RCC 7860 (cell line): ENCODE results near the gene SLC25A20.
"Not testable (repeated sequence)": the region's sequence is repeated elsewhere in the genome, so short reads cannot be mapped to it uniquely, and the experiment has no call there.

ENCODE experiments used
- DNase-seq: peaks from one replicate; pipeline ENCODE4 v3.0.0-alpha.2; 2015; ENCODE audit warnings: low spot score
- FAIRE-seq: peaks from 2 replicates; lab custom pipeline; 2012; peaks lifted over from hg19 to GRCh38; lab: Jason Lieb, UNC

The SLC25A20 gene

DNA sequence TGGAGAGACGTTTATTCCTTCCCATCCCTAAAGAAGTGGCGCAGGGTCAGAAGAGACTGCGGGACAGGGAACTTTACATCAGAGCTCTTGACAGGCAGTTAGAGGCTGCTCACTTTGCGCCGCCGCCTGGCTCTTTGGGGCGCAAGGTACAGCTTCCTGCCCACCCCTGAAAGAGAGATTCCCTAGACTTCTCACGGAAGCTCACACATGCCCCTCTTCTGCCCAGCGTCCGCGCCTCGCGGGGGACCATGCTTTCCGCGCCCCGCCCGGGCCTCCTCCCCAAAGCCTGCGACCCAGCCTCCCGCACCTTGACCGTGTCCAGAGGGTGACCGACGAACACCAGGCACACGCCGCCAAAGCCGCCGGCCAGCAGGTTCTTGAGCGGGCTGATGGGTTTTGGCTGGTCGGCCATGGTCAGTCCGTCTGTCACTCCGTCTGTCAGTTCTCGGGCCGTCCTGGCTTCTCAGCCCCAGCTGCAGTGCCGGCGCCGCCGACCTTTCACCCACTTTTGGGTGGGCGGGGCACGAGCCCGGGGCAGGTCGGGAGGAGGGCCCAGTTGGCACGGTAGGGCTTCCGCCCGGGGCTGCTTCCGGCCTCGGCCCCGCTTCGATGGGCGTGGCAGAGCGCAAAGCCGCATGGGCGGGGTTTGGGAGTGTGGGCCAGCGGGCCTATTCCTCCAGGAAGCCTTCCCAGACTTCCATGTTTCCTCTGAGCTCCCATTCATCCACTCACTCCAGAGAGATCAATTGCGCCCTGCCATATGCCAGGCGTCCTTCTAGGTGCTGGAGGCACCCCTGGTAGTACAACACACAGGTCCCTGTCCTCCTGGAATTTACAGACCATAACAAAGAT lies at the start of gene SLC25A20:
Gene SLC25A20, minus strand, starts transcription at position 500 of the 852 bp plus-strand sequence. Its CDS starts 88 bp downstream, at position 412.
- peak; percentile 28 for FAIRE-seq
- DNase-seq: peak; percentile 65

DNA sequence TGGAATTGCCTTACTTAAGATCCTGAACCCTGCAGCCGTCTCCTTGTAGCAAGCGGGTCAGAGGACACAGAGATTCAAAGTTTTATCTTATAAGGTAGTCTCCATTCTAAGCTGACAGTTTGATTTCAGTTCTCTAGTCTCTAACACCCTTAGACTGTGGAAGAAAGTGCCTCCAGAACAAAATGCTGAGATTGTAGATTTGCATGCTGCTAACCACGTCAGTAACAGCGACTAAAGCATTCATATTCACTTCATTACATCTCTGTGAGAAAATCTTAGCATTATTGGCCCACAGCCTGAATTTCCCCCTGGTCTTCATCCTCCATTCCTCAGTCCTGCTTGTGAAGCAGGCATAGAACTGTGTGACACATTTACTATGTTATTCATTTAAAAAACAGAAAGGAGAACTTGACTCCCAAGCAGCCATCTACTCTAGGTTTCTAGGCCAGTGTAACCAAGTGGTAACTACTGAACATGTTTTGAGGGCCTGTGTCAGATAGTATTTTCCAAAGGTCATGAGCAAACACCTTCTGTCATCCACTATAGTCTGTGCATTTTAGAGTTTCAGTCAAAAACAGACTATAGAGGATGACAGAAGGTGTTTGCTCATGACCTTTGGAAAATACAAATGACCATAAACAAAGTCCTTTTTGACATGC lies 47.3 kb upstream of the SLC25A20 start:
- DNase-seq: no peak
- FAIRE-seq: no peak

DNA sequence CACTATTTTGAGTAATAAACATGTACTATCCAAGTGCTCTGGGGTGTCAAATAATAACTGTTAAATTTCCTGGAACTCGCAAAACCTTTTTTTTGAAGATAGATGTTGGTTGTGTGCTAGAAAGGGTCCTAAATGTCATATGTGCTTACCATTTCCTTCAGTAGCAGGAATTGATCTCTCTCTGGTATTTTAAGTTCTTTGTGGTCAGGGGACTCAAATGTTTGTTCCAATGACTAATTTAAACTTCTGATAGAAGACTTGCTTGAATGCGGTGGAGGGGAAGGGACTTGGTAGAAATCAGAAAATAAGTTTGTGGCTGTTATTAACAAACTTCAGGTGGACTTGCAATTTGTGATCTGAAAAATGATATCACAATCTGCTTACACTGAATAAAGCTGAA lies 46.8 kb upstream of the SLC25A20 start:
- DNase-seq (no peak), FAIRE-seq (no peak)

GRCh38 chr3:48938689-48939088 lies 40.0 kb upstream of the SLC25A20 start:
- DNase-seq (no peak), FAIRE-seq (no peak)

- FAIRE-seq: no peak
Observed at GRCh38 chr3:48938156-48938555, 39.5 kb upstream of the SLC25A20 start.

DNA sequence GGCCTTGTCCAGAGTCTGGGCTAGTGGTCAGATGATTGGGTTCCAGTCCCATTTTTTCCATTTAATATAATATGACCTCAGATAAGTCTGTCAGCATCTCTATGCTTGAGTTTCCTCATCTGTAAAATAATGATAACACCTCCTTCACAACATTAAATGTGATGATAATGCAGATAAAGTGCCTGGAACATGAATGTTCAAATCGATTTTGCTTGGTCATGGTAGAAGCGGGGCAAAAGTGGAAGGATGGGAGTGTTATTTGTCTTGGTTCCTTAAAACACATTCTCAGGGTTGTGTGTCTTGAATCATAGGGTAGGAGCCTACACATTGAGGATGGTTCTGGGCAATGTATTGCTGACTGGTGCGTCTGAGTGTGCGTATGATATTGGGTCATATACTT lies 36.8 kb upstream of the SLC25A20 start:
- DNase-seq: no peak
- FAIRE-seq: no peak

More at GRCh38 chr3:48938156-48938555, 39.5 kb upstream of the SLC25A20 start:
- DNase-seq: no peak

DNA sequence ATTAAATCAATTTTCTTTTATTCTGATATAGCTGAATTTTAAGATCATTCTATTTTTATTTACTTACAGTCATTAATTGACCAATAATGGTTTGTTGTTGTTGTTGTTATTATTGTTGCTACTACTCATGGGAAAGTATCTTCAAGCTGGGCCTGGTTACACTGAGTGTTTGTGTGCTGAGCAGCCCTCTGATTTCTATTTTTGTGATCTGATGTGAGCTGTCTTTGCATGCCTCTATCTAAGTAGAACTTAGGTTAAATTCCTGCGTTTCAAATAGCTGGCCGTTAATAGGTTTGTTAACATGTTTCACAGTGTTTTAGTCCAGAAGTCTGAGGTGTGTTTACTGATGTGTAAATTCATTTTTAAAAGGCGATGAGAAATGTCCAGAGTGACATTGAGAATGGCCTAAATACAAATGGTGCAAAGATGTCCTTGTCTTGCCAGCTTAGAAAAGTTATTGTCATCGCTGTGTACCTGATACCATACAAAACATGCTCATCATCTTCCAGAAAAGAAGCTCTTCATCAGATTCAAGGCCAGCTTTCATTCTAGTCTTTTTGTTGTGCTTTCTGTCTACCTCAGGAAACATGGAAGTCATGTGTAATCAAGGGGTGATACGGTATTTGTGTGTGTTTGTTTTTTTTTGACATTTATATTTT lies 35.8 kb upstream of the SLC25A20 start:
- no peak for DNase-seq
- FAIRE-seq: no peak

- FAIRE-seq: no peak
Observed at GRCh38 chr3:48931944-48932580, 33.4 kb upstream of the SLC25A20 start.

GRCh38 chr3:48930590-48930989 lies 31.9 kb upstream of the SLC25A20 start:
- DNase-seq (no peak), FAIRE-seq (no peak)

More at GRCh38 chr3:48931944-48932580, 33.4 kb upstream of the SLC25A20 start:
- DNase-seq: no peak

GRCh38 chr3:48929358-48930035 lies 30.8 kb upstream of the SLC25A20 start:
- FAIRE-seq (no peak), DNase-seq (no peak)

GRCh38 chr3:48928679-48929078 lies 30.0 kb upstream of the SLC25A20 start:
- DNase-seq (no peak), FAIRE-seq (no peak)

DNA sequence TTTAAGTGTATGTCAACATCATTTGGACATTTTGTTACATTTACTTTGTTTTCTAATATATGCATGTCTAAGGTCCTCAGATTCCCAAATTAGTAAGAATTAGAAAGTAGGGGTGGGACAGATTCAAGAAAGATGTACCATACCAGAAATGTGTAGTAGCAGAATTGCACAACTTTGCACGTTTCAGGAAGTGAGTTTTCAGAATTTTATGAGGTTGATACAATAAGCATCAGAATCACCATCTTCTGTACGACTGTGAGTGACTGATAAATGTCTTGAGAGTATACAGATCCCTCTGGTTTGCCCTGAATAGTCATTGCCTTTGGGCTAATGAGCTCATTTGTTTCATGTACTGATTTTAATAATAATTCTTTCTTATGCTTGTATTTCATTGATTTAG lies 29.2 kb upstream of the SLC25A20 start:
- FAIRE-seq (no peak), DNase-seq (no peak)

DNA sequence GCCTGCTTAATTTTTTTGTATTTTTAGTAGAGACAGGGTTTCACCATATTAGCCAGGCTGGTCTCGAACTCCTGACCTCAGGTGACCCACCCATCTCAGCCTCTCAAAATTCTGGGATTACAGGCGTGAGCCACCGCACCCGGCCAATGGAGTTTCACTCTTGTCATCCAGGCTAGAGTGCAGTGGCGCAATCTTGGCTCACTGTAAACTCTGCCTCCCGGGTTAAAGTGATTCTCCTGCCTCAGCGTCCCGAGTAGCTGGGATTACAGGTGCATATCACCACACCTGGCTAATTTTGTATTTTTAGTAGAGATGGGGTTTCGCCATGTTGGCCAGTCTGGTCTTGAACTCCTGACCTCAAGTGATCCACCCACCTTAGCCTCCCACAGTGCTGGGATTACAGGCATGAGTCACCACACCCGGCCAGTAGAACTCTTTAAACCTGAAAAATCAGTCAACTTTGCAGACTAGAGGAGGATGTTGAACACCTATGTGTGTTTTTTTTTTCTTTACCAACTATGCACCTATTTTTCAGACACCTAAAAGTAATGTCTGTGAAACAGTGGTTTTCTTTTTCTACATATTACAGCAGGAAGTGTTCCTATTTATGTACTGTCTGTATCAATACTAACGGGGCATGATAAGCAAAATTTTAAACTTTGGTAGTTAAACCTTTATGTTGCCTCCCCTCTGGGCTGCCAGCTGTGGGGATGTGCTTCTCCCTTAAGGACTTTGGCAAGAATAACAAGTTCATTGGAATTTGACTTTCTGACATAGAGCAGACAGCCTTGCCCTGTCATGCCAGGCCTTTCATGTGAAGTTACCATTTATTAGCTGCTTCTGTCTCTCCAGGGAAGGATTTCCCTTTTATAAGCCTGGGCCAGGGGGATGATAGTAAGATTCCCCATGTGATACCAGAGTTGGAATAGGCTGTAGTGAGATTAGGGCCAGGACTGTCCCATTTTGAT lies 28.0 kb upstream of the SLC25A20 start:
- no peak for FAIRE-seq
- DNase-seq: no peak

- no peak for FAIRE-seq
- peak; percentile 52 for DNase-seq
Observed at GRCh38 chr3:48919215-48920138, 20.8 kb upstream of the SLC25A20 start.

DNA sequence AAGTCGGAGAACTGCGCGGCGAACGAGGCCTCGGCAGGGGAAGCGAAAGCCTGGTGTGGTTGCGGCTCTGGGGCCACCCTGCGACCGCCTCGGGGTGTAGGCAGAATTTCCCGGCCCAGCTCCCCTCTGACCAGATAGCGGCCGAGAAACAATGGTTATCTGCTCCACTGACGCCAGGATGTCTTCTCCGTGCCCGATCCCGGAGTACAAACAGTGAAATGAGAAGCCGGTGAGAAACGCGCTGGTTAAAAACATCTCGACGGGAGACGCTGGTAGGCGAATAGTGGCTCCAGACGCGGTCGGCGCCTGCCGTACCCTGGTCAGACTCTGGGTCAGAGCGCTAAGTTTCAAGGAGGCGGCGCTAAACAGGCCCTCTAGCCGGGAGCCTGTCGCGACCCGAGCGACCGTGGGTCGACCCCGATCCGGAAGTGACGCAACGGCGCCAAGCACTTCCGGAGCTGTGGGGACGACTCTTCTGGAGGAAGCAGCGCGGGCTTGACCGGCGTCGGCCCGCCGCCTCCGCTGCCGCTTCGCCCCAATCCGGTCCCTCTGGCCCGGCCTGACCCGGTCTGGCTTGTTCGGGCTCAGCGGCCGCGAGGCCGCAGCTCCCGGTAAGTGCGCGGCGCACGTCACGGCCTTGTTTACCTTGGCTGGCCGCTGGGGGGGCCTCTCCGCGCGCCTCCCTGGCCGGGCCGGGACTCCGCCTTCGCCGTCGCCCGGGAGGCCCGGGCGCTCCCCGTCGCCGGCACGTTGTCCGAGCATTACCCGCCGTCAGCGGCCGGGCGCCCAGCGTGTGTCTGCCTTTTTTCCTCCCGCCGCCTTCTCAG lies 19.9 kb upstream of the SLC25A20 start, which contains the start of gene ARIH2:
Gene ARIH2, plus strand, starts transcription at position 455 of the 827 bp plus-strand sequence. CDS start 8,717 bp downstream, outside the sequence.
- DNase-seq (peak; percentile 78), FAIRE-seq (peak; percentile 22)

GRCh38 chr3:48915296-48915695 lies 16.6 kb upstream of the SLC25A20 start:
- FAIRE-seq (no peak), DNase-seq (no peak)

DNA sequence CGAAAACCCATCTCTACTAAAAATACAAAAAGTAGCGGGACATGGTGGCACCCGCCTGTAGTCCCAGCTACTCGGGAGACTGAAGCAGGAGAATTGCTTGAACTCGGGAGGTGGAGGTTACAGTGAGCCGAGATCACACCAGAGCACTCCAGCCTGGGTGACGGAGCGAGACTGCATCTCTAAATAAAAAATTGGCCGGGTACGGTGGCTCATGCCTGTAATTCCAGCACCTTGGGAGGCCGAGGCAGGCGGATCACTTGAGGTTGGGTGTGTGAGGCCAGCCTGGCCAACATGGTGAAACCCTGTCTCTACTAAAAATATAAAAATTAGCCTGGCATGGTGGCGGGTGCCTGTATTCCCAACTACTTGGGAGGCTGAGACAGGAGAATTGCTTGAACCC lies 8.3 kb upstream of the SLC25A20 start:
- not testable (repeated sequence) for FAIRE-seq, DNase-seq
